Hematopoietic multipotent progenitor cell treated with erythropoietin and hydrocortisone succinate and interleukin-3 and kit ligand, for 17 days (in vitro differentiated cells): Measurements from ENCODE around the gene NUPR1.
"Not testable (repeated sequence)": the region's sequence is repeated elsewhere in the genome, so short reads cannot be mapped to it uniquely, and the experiment has no call there.

Experiments
- DNase-seq: peaks from one replicate; pipeline ENCODE4 v3.0.0-alpha.2; 2015; ENCODE audit warnings: low spot score

Gene NUPR1, protein sequence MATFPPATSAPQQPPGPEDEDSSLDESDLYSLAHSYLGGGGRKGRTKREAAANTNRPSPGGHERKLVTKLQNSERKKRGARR

GRCh38 chr16:28538733-28539596 is at the start of gene NUPR1:
Gene NUPR1 (minus strand): TSS chr16:28538974. CDS start chr16:28538907, 67 bp downstream.
- DNase-seq, result no peak

- DNase-seq, result no peak
Measured at GRCh38 chr16:28587386-28587785, 48.6 kb upstream of the NUPR1 start.

GRCh38 chr16:28586466-28586865 is 47.7 kb upstream of the NUPR1 start:
- DNase-seq, result no peak

DNA sequence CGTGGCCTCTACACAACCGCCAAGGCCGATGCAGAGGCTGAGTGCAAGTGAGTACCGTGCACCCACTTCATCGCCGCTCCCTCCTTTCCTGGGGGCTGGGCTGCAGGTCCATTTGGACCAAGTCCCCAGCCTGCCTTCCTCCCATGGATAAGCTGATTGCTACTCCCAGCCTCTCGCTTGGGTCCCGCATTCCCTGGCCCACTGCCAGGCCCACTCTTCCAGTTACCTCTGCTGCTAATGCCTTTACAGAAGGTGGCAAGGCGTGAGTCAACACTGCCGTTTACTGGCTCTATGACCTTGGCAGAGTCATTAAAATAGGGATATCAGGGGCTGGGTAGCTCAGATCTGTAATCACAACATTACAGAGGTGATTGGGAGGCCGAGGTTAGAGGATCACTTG is 46.9 kb upstream of the NUPR1 start:
- no peak for DNase-seq

DNA sequence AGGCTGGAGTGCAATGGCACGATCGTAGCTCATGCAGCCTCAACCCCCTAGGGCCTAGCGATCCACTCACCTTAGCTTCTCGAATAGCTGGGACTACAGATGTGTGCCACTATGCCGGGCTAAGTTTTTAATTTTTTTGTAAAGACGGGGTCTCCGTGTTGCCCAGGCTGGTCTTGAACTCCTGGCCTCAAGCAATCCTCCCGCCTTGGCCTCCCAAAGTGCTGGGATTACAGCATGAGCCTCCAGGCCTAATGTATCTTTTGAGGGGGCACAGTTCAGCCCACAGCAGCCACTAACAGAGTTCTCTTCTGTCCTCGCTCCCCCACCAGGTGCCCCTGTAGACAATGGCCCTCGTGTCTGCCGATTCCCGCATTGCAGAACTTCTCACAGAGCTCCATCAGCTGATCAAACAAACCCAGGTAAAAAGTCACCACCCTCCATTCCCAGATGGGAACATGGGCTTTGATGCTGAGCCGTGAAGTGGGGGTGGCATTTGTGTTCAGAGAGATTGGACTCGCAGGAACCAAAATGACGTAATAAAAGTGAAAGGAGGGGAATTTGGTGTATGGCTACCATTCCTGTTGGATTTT is 42.0 kb upstream of the NUPR1 start:
- no peak for DNase-seq

GRCh38 chr16:28575446-28576109 is 36.8 kb upstream of the NUPR1 start:
- no peak for DNase-seq

GRCh38 chr16:28574925-28575324 is 36.2 kb upstream of the NUPR1 start:
- DNase-seq, result no peak

GRCh38 chr16:28573738-28574718 is 35.3 kb upstream of the NUPR1 start:
- no peak for DNase-seq

DNA sequence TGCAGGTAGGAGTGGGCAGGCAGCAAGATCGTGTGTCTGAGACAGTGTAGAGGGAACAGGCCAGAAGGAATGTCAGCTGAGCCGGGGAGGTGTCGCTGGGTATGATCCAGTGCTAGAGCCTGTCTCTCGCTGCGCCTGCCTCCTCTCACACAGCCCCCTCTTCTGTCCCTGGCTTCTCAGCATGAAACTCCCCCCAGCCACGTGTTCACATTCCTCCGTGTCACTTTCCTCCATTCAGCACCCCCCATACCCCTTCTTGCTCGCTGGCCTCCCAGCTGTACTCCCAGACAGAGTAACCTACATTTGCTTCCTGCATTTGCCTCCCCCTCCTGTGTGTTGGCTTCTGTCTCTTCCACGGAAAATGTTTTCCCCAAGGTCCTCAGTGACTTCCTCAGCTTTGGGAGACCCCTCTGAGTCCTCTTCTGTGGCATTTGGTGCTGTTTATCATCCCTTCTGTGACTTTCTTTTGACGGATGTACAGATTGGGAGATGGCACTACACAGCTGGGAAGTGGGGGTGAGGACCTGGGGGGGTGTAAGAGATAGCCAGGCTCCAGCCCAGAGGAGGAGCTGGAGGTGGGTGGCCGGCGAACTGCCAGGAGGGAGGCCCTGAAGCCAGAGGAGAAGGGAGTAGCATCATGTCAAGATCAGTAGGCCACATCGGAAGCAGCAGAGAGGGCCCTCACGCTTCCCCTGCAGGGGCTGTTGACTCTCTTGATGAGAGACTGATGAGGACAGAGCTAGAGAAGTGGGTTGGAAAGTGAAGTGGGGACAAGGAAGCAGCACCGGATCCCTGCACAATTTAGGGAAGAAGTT is 34.1 kb upstream of the NUPR1 start:
- no peak for DNase-seq

DNA sequence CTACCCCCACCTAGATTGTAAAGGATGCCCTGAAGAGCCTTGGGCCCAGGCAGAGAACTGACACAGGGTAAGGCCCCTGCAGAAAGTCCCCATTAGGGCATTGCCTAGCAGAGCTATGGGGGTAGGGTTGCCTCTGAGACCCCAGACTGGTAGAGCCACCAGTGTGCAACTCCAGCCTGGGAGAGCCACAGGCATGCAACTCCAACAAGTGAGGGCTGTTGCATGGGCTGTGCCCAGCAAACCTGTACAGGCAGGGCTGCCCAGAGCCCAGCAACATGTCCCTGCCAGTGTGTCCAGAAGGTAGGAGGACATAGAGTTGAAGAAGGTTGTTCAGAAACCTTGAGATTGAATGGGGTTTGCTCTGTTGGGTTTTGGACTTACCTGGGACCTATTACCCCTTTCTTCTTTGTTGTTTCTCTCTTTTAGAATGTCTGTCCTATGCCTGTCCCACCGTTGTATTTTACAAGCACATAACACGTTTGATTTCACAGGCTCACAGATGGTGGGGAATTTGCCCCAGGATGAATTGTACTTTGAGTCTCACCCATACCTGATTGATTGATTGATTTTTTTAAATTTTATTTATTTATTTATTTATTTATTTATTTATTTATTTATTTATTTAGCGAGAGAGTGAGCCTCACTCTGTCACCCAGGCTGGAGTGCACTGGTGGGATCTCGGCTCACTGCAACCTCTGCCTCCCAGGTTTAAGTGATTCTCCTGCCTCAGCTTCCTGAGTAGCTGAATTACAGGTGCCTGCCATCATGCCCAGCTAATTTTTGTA is 31.4 kb upstream of the NUPR1 start:
- DNase-seq, result no peak

- DNase-seq, result no peak
Measured at GRCh38 chr16:28569021-28569420, 30.2 kb upstream of the NUPR1 start.

- DNase-seq, result no peak
Measured at GRCh38 chr16:28567292-28567691, 28.5 kb upstream of the NUPR1 start.

GRCh38 chr16:28566233-28566925 is 27.6 kb upstream of the NUPR1 start:
- not testable (repeated sequence) for DNase-seq

DNA sequence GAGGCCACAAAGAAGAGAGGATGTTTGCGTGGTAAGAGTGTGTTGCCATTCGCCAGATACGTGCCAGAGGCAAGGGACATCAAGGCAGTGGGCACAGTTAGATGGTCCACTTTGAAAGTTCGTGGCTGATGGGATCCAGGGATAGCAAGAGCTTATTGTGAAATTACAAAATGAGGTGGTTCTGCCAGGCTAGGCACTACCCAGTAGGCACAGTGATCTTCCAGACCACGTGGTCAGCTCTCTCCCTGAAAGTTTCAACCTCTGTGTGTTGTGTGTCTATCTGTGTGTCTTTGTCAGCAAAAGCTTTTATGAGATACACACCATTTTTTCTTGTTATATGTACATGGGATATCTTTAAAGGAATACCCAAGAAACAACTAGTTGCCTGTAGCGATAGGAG is 24.4 kb upstream of the NUPR1 start:
- DNase-seq, result no peak

GRCh38 chr16:28562199-28562598 is 23.4 kb upstream of the NUPR1 start:
- no peak for DNase-seq

DNA sequence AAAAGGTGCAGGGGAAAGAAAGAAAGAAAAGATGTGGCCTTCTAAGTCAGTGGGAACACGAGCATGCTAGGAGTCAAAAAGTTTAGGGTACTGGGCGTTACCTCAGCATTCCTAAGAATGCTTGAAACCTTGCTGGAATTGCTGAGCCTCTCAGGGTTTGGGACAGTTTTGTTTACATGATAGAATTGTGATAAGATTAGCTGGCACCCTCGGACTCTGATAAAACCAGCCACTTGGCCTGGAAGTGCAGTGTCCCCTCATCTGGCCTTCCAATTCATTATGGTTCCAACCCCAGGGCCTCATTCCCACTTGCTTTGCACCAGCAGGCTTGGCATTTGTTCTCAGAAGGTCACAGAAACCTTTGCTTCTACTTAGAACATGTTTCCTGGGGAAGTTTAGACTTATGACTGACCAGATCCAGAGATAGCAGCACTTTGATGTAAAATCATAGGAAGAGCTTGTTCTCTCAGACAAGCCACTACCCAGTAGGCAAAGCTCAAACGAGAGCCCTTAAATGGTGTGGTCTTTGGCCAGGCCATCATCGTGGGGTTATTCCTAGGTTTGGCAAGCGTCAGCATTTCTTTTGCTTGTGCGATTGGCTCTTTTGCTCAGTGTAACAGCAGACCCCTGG is 22.9 kb upstream of the NUPR1 start:
- DNase-seq, result no peak

- no peak for DNase-seq
Measured at GRCh38 chr16:28558456-28558855, 19.7 kb upstream of the NUPR1 start.

DNA sequence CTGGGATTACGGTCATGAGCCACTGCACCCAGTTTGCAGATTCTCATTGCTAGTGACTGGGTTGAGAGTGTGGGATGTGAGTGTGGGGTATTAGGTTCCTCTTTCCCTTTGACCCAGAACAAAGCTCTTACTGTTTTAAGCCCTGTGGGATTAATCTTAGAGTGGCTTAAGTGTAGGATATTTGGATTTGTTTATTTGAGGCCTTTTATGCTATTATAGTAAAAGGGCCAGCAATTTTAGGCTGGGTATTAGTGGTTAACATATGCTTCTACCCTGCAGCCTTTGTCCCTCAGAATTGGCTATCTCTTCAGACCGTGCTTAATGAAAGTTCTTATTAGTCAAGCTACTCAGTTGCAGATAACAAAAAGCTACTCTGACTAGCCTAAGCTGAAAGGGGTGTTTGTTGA is 18.1 kb upstream of the NUPR1 start:
- no peak for DNase-seq

- DNase-seq, result no peak
Measured at GRCh38 chr16:28555561-28555960, 16.8 kb upstream of the NUPR1 start.
